Esophagus muscularis mucosa (tissue), 4 donors: ENCODE results near the gene TES. TPM values are rescaled to one million over a fixed set of nuclear protein-coding genes. Genes with fewer than 3 reads are reported as not detected.
A peak's percentile ranks its signal among the peaks of the same experiment; 100 is the strongest.

Experiments used
- DNase-seq: peaks from one replicate; pipeline ENCODE4 v3.0.0-alpha.2; 2017; ENCODE audit errors: extremely low spot score
- H3K27ac ChIP-seq, 4 donors: fragments of 200-600 bp; sonication (generic); replicated peaks in 1 of 4; 1 replicate in 3 of 4; 2 replicates in 1 of 4; pipeline ENCODE4 v1.5.1; 2016 to 2019; ENCODE audit warnings: mild to moderate bottlenecking in 1 of 4
- H3K27me3 ChIP-seq, 4 donors: fragments of 200-600 bp; sonication (generic); one replicate each; pipeline versions ENCODE4 v1.5.1 to v1.6.0; 2016 to 2019
- H3K36me3 ChIP-seq, 4 donors: fragments of 200-600 bp; sonication (generic); one replicate each; pipeline ENCODE4 v1.5.1; 2016 to 2019
- H3K4me1 ChIP-seq, 4 donors: fragments of 200-600 bp; sonication (generic); one replicate each; pipeline ENCODE4 v1.5.1; 2016 to 2019
- H3K4me3 ChIP-seq, 4 donors: fragments of 200-600 bp; sonication (generic); 1 replicate in 2 of 4; 2 replicates in 2 of 4; pipeline ENCODE4 v1.5.1; 2016 to 2019; ENCODE audit warnings: mild to moderate bottlenecking in 4 of 4, moderate library complexity in 1 of 4
- H3K9me3 ChIP-seq, 4 donors: fragments of 200-600 bp; sonication (generic); 1 replicate in 3 of 4; 2 replicates in 1 of 4; pipeline ENCODE4 v1.5.1; 2016 to 2019
- EP300 ChIP-seq: sonication (generic); formaldehyde crosslinking; IDR thresholded peaks from one replicate; pipeline ENCODE4 v1.6.1; 2017; ENCODE audit warnings: antibody characterized with exemption
- POLR2A ChIP-seq: fragments of 450-650 bp; IDR thresholded peaks from one replicate; pipeline ENCODE4 v1.6.1; 2017; ENCODE audit warnings: antibody characterized with exemption, moderate library complexity, mild to moderate bottlenecking, low read depth
- POLR2AphosphoS5 ChIP-seq, 2 donors: sonication (generic); formaldehyde crosslinking; IDR thresholded peaks; one replicate each; pipeline ENCODE4 v1.6.1; 2017; ENCODE audit warnings: antibody characterized with exemption in 2 of 2
- WGBS: methylation state at CpG from one replicate; pipeline ENCODE4 v1.1.5; 2018; 5-methylcytosine and 5-hydroxymethylcytosine counted together
- intact Hi-C: fragments of 100-400 bp; cut with DNase I; formaldehyde crosslinking; loops from one replicate; pipeline ENCODE4 v1.15.1; 2023
- total RNA-seq, 4 donors: library from RNA; depleted of rRNA; stranded (reverse); fragments of >200 nt; gene quantifications; one replicate each; pipeline versions ENCODE4 v1.1.0 to v1.2.1, GENCODE V29; 2016
- TF ChIP-seq, protein P1 (sequence below), 3 experiments: fragments of 200-600 bp in 2 of 3; fragments of 450-650 bp in 1 of 3; sonication (generic) in 2 of 3; IDR thresholded peaks; one replicate each; pipeline ENCODE4 v1.5.1; 2017 to 2019; ENCODE audit warnings: antibody characterized with exemption in 3 of 3, mild to moderate bottlenecking in 2 of 3, moderate library complexity in 1 of 3

Gene TES
- total RNA-seq, 4 donors from 2014 or later = 213 to 356 (median 265) TPM

DNA sequence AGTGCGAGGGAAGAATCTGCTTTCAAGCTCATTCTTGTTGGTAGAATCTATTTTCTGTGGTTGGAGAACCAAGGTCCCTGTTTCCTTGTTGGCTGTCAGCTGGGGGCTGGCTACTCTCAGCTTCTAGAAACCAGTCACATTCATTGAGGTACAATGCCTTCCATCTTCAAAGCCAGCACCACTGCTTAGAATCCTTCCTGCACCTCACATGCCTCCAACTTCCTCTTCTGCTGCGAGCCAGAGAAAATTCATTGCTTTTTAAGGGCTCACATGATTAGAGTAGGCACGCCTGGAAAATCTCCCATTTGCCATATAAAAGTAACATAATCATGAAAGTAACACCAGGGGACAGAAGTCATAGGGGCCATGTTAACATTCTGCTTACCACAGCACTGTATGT lies 28.7 kb downstream of the TES start:
- WGBS = 59% methylated on average over 3 of the region's 3 CpGs

GRCh38 chr7:116239434-116239833 lies 29.1 kb downstream of the TES start:
- Histone ChIP-seq H3K27me3 (no peaks in the 10 kb centered on the region), H3K4me1 (peaks cover 4 to 87% (median 79%) of the 10 kb centered on the region in 4 donors), H3K9me3 (no peaks in the 10 kb centered on the region), H3K27ac (peak overlapping the region; percentile 30 to 67 (median 47)), H3K36me3 (peaks cover 0 to 11% (median 4%) of the 10 kb centered on the region in 4 donors), H3K4me3 (no peak overlapping the region)
- no peak for DNase-seq
- 65% methylated on average over 2 of the region's 2 CpGs for WGBS
- intact Hi-C loops = no loop called here
- TF ChIP-seq EP300 = no peak
- TF ChIP-seq, protein P1, sequence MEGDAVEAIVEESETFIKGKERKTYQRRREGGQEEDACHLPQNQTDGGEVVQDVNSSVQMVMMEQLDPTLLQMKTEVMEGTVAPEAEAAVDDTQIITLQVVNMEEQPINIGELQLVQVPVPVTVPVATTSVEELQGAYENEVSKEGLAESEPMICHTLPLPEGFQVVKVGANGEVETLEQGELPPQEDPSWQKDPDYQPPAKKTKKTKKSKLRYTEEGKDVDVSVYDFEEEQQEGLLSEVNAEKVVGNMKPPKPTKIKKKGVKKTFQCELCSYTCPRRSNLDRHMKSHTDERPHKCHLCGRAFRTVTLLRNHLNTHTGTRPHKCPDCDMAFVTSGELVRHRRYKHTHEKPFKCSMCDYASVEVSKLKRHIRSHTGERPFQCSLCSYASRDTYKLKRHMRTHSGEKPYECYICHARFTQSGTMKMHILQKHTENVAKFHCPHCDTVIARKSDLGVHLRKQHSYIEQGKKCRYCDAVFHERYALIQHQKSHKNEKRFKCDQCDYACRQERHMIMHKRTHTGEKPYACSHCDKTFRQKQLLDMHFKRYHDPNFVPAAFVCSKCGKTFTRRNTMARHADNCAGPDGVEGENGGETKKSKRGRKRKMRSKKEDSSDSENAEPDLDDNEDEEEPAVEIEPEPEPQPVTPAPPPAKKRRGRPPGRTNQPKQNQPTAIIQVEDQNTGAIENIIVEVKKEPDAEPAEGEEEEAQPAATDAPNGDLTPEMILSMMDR (IDR thresholded peaks at IDR 0.05) = no peak
- TF ChIP-seq POLR2A = no peak
- TF ChIP-seq POLR2AphosphoS5 (IDR thresholded peaks at IDR 0.05) = no peak

More for the DNA sequence above, 28.7 kb downstream of the TES start:
- H3K36me3 ChIP-seq = peaks cover 0 to 11% (median 4%) of the 10 kb centered on the region in 4 donors
- no peaks in the 10 kb centered on the region for H3K9me3 ChIP-seq
- intact Hi-C loops = no loop called here
- H3K4me3 ChIP-seq = no peak overlapping the region
- TF ChIP-seq POLR2A (no peak), POLR2AphosphoS5 (IDR thresholded peaks at IDR 0.05) (no peak), EP300 (no peak)
- TF ChIP-seq, protein P1 (IDR thresholded peaks at IDR 0.05) = no peak
- DNase-seq = no peak
- H3K27ac ChIP-seq = peak overlapping the region; percentile 30 to 67 (median 47)
- H3K4me1 ChIP-seq = peaks cover 4 to 91% (median 83%) of the 10 kb centered on the region in 4 donors
- H3K27me3 ChIP-seq = no peaks in the 10 kb centered on the region

DNA sequence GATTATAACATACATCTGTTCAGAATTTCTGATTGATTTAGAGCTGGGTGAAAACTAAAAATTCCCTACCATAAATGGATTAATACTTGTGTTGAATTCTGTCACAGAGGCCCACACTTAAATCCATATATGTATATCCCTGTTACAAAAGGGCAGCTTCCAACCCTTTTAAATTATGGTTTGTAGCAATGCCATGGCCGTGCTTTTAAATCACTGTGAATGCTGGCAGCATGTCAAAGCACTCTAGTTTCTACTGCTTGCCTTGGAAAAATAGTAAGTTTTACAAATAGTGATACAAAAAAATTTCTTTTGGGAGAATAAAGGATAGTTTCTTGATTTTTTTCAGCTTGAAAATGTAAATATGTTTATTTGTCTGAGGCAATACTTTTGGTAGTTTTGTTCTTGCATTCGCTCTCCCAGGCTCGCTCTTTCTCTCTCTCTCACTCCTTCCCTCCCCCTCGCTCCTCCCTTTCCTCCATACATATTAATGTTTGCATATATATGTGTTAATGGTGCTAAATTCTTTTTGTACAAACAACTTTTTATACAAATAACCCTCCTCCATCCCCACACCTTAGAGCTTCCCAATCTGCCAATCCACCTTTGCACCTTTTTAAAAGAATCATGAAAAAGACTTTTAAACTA lies 29.8 kb downstream of the TES start:
- H3K4me3 ChIP-seq = no peak overlapping the region
- peak overlapping the region; percentile 30 to 67 (median 47) for H3K27ac ChIP-seq
- WGBS = 65% methylated on average over 4 of the region's 4 CpGs
- no peaks in the 10 kb centered on the region for H3K27me3 ChIP-seq
- H3K9me3 ChIP-seq = no peaks in the 10 kb centered on the region
- peaks cover 4 to 80% (median 72%) of the 10 kb centered on the region in 4 donors for H3K4me1 ChIP-seq
- intact Hi-C loops = no loop called here
- TF ChIP-seq, protein P1 (IDR thresholded peaks at IDR 0.05) = no peak
- TF ChIP-seq POLR2AphosphoS5 (IDR thresholded peaks at IDR 0.05) (no peak), POLR2A (no peak), EP300 (no peak)
- H3K36me3 ChIP-seq = peaks cover 0 to 11% (median 7%) of the 10 kb centered on the region in 4 donors
- no peak for DNase-seq

DNA sequence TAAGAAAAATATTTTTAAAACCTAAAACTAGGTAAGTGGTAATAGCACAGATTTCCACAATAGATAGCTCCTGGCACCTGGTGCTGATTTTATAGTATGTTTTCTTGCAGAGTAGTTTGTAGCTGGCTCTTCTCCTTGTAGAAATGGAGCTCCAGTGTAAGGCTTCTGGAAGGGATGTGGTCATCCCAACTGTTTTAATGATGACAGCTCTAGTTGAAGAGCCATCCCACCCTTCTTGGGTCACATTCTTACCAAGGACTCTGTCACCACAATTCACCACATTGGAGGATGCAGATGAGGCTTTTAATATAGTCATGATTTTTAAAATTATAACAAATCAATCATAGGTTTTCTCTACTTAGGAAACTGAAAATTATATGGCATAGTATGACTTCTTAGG lies 31.0 kb downstream of the TES start:
- Histone ChIP-seq H3K4me1 (peaks cover 4 to 68% (median 65%) of the 10 kb centered on the region in 4 donors), H3K4me3 (no peak overlapping the region), H3K27me3 (no peaks in the 10 kb centered on the region), H3K9me3 (no peaks in the 10 kb centered on the region), H3K27ac (peak overlapping the region; percentile 39 to 67 (median 52)), H3K36me3 (peaks cover 0 to 11% (median 7%) of the 10 kb centered on the region in 4 donors)
- intact Hi-C loops = no loop called here
- DNase-seq = no peak
- TF ChIP-seq EP300 = no peak
- no peak for TF ChIP-seq POLR2AphosphoS5 (IDR thresholded peaks at IDR 0.05)
- TF ChIP-seq, protein P1 (IDR thresholded peaks at IDR 0.05) = no peak
- TF ChIP-seq POLR2A = no peak
